Breast epithelium (tissue), 4 donors: Measurements from ENCODE around the gene HOXB5. TPM values are rescaled to one million over a fixed set of nuclear protein-coding genes. Genes with fewer than 3 reads are reported as not detected.

Source experiments
- DNase-seq, 2 donors: peaks; one replicate each; pipeline ENCODE4 v3.0.0-alpha.2; 2019; ENCODE audit warnings: low spot score in 2 of 2
- H3K27ac ChIP-seq, 2 donors: fragments of 200-600 bp; sonication (generic) in 1 of 2; one replicate each; pipeline ENCODE4 v1.5.1; 2016 to 2019; ENCODE audit warnings: mild to moderate bottlenecking in 1 of 2
- H3K27me3 ChIP-seq, 2 donors: fragments of 200-600 bp; sonication (generic) in 1 of 2; one replicate each; pipeline versions ENCODE4 v1.5.1 to v1.6.0; 2017 to 2019; ENCODE audit warnings: control low read depth in 1 of 2, mild to moderate bottlenecking in 1 of 2
- H3K36me3 ChIP-seq: fragments of 200-600 bp; one replicate; pipeline ENCODE4 v1.5.1; 2019
- H3K4me1 ChIP-seq, 2 donors: fragments of 200-600 bp; sonication (generic); one replicate each; pipeline ENCODE4 v1.5.1; 2016 to 2019; ENCODE audit warnings: control low read depth in 1 of 2
- H3K4me3 ChIP-seq, 3 donors: fragments of 200-600 bp; sonication (generic); 1 replicate in 2 of 3; 2 replicates in 1 of 3; pipeline ENCODE4 v1.5.1; 2016 to 2019; ENCODE audit warnings: mild to moderate bottlenecking in 3 of 3, moderate library complexity in 2 of 3
- H3K9me3 ChIP-seq, 2 donors: fragments of 200-600 bp; sonication (generic) in 1 of 2; one replicate each; pipeline ENCODE4 v1.5.1; 2016 to 2019; ENCODE audit warnings: control low read depth in 1 of 2
- CTCF ChIP-seq, 3 donors: fragments of 450-650 bp; IDR thresholded peaks; one replicate each; pipeline ENCODE4 v1.5.1; 2016 to 2017; ENCODE audit warnings: antibody characterized with exemption in 3 of 3, mild to moderate bottlenecking in 3 of 3, moderate library complexity in 3 of 3
- POLR2A ChIP-seq: fragments of 450-650 bp; IDR thresholded peaks from one replicate; pipeline ENCODE4 v1.6.1; 2016; ENCODE audit warnings: antibody characterized with exemption, mild to moderate bottlenecking, moderate library complexity
- POLR2AphosphoS5 ChIP-seq, 3 donors: sonication (generic); formaldehyde crosslinking; IDR thresholded peaks; one replicate each; pipeline ENCODE4 v1.6.1; 2017; ENCODE audit warnings: antibody characterized with exemption in 3 of 3
- intact Hi-C: fragments of 100-400 bp; cut with DNase I; formaldehyde crosslinking; loops from one replicate; pipeline ENCODE4 v1.15.1; 2023; ENCODE audit warnings: low total_unique reads
- total RNA-seq, 3 donors: library from RNA; depleted of rRNA; stranded (reverse); fragments of >200 nt; gene quantifications; one replicate each; pipeline ENCODE4 v1.1.0, GENCODE V29; 2016

HOXB5 gene
- total RNA-seq, 3 donors from 2014 or later: 0.44 to 2.0 (median 1.4) TPM

- Histone ChIP-seq H3K9me3 (no peaks in the 10 kb centered on the region), H3K4me1 (peaks cover 0 to 7% of the 10 kb centered on the region in 2 donors), H3K36me3 (no peaks in the 10 kb centered on the region), H3K27me3 (peaks cover 0 to 19% of the 10 kb centered on the region in 2 donors), H3K27ac (peak overlapping the region; percentile 34 to 76), H3K4me3 (peak overlapping the region in 1 of 3 donors; percentile 9)
- no peak for DNase-seq
- intact Hi-C loops: no loop called here
- TF ChIP-seq CTCF (IDR thresholded peaks at IDR 0.05) (no peak), POLR2A (no peak), POLR2AphosphoS5 (IDR thresholded peaks at IDR 0.05) (no peak)
These were observed 21.7 kb downstream of the HOXB5 start for GRCh38 chr17:48571826-48572417.

GRCh38 chr17:48571024-48571818 is 22.4 kb downstream of the HOXB5 start:
- intact Hi-C loops: no loop called here
- Histone ChIP-seq H3K4me3 (peak overlapping the region; percentile 19 to 33 (median 30)), H3K4me1 (peaks cover 0 to 3% of the 10 kb centered on the region in 2 donors), H3K9me3 (no peaks in the 10 kb centered on the region), H3K27ac (peak overlapping the region; percentile 34 to 76), H3K36me3 (no peaks in the 10 kb centered on the region), H3K27me3 (peaks cover 0 to 15% of the 10 kb centered on the region in 2 donors)
- no peak for DNase-seq
- TF ChIP-seq POLR2A (no peak), CTCF (IDR thresholded peaks at IDR 0.05) (no peak), POLR2AphosphoS5 (IDR thresholded peaks at IDR 0.05) (no peak)

- Histone ChIP-seq H3K9me3 (no peaks in the 10 kb centered on the region), H3K27me3 (peaks cover 0 to 8% of the 10 kb centered on the region in 2 donors), H3K36me3 (no peaks in the 10 kb centered on the region), H3K4me3 (peak overlapping the region; percentile 19 to 33 (median 30)), H3K4me1 (no peaks in the 10 kb centered on the region), H3K27ac (peak overlapping the region; percentile 34 to 76)
- no peak for TF ChIP-seq POLR2A
- no peak for TF ChIP-seq POLR2AphosphoS5 (IDR thresholded peaks at IDR 0.05)
- TF ChIP-seq CTCF (IDR thresholded peaks at IDR 0.05): no peak
- DNase-seq: no peak
- intact Hi-C loops: no loop called here
These were observed 23.1 kb downstream of the HOXB5 start for GRCh38 chr17:48570325-48571023.

GRCh38 chr17:48569674-48570324 is 23.8 kb downstream of the HOXB5 start:
- intact Hi-C loops: no loop called here
- H3K4me1 ChIP-seq: no peaks in the 10 kb centered on the region
- H3K27me3 ChIP-seq: peaks cover 0 to 8% of the 10 kb centered on the region in 2 donors
- TF ChIP-seq CTCF (IDR thresholded peaks at IDR 0.05) (no peak), POLR2A (no peak), POLR2AphosphoS5 (IDR thresholded peaks at IDR 0.05) (no peak)
- H3K27ac ChIP-seq: peak overlapping the region in 1 of 2 donors; percentile 76
- H3K36me3 ChIP-seq: no peaks in the 10 kb centered on the region
- no peak for DNase-seq
- H3K4me3 ChIP-seq: peak overlapping the region in 2 of 3 donors; percentile 30 to 33
- no peaks in the 10 kb centered on the region for H3K9me3 ChIP-seq
